OCI-LY1 (cell line): ENCODE data around the gene SERGEF.

Experiments used
- CTCF ChIP-seq: fragments of 200-600 bp; sonication (generic), shearing (Covaris generic); IDR thresholded peaks from 2 replicates; pipeline ENCODE4 v1.5.1; 2017; ENCODE audit warnings: mild to moderate bottlenecking, antibody characterized with exemption, low read length, moderate library complexity, mixed read lengths
- EZH2 ChIP-seq: fragments of 200-600 bp; sonication (generic), shearing (Covaris generic); IDR thresholded peaks from 2 replicates; pipeline ENCODE4 v1.8.0; 2017; ENCODE audit warnings: borderline replicate concordance, mixed run types, mild to moderate bottlenecking, antibody characterized with exemption, low read length, moderate library complexity, mixed read lengths

DNA sequence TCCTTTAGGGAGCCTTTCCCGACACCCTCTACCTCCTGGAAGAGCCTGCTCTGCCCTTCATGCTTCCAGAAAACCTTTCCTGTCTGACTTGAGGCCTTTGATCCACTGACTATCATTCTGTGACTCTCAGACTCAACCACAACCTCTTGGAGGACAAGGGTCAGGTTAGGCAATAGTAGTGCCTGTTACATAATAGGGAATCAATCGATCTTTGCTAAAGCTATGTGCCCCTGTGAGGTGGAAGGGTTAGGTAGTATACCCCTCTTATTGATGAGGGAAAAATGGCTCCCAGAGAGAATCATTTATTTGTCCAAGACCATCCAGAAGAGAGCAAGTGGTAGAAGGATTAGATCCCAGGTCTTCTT is 262.1 kb downstream of the SERGEF start:
- TF ChIP-seq CTCF (no peak), EZH2 (no peak)
